Panc1 (cell line): ENCODE results near the gene NCAPH2. TPM values are rescaled to one million over a fixed set of nuclear protein-coding genes. Genes with fewer than 3 reads are reported as not detected.

ENCODE experiments used
- ATAC-seq: fragments of 200-7000 bp; cut with Tn5 transposase; 2 replicates; pipeline ENCODE4 v1.9.1; 2020; ENCODE audit warnings: mild to moderate bottlenecking, moderate library complexity
- BruUV-seq: library from RNA; stranded (reverse); fragments of 400-500 nt; replicated peaks from 2 replicates; lab custom pipeline; 2021; lab: Mats Ljungman, UMichigan
- CTCF ChIA-PET: fragments of 300-600 bp; sonication (Branson Sonifier 250); formaldehyde crosslinking; loops from one replicate; lab custom pipeline; 2022; ENCODE audit warnings: antibody characterized with exemption; lab: Charles Lee
- POLR2A ChIA-PET: fragments of 300-600 bp; sonication (Branson Sonifier 250); formaldehyde crosslinking; loops from one replicate; lab custom pipeline; 2022; ENCODE audit warnings: antibody characterized with exemption; lab: Charles Lee
- DNase-seq: peaks from one replicate; pipeline ENCODE4 v3.0.0-alpha.2; 2010; ENCODE audit warnings: low read depth, low spot score
- H3K27ac ChIP-seq: 2 replicates; pipeline ENCODE4 v1.5.1; 2011; ENCODE audit warnings: mild to moderate bottlenecking, low read length, inconsistent platforms
- H3K27me3 ChIP-seq: fragments of 200-500 bp; sonication (Bioruptor generic); 2 replicates; pipeline ENCODE4 v1.6.0; 2014; ENCODE audit warnings: low read length, inconsistent platforms; ENCODE audit not compliant: control insufficient read depth, insufficient read depth
- H3K36me3 ChIP-seq: fragments of 200-500 bp; sonication (Bioruptor generic); 2 replicates; pipeline ENCODE4 v1.5.1; 2014; ENCODE audit warnings: inconsistent platforms, mild to moderate bottlenecking, low read length, moderate library complexity; ENCODE audit not compliant: control insufficient read depth, insufficient read depth
- H3K4me1 ChIP-seq: 2 replicates; pipeline ENCODE4 v1.5.1; 2011; ENCODE audit warnings: inconsistent platforms, mild to moderate bottlenecking, low read length, moderate library complexity; ENCODE audit not compliant: control insufficient read depth, insufficient read depth
- H3K4me3 ChIP-seq, 2 experiments: 2 replicates each; pipeline ENCODE4 v1.5.1; 2011 to 2012; ENCODE audit warnings: low read depth in 2 of 2, low read length in 2 of 2, mild to moderate bottlenecking in 2 of 2, inconsistent platforms in 1 of 2, moderate library complexity in 1 of 2
- H3K9me3 ChIP-seq: fragments of 200-500 bp; sonication (Bioruptor generic); 2 replicates; pipeline ENCODE4 v1.5.1; 2014; ENCODE audit warnings: low read depth, mild to moderate bottlenecking, inconsistent platforms, low read length, moderate library complexity; ENCODE audit not compliant: control insufficient read depth, insufficient read depth
- CTCF ChIP-seq: fragments of 450-650 bp; IDR thresholded peaks from 2 replicates; pipeline ENCODE4 v1.5.1; 2017; ENCODE audit warnings: mild to moderate bottlenecking
- POLR2AphosphoS5 ChIP-seq: IDR thresholded peaks from 2 replicates; pipeline ENCODE4 v1.6.1; 2012; ENCODE audit warnings: mild to moderate bottlenecking, low read depth, low read length, moderate library complexity
- REST ChIP-seq, 2 experiments: IDR thresholded peaks; 2 replicates each; pipeline ENCODE4 v1.6.1; 2011 to 2012; ENCODE audit warnings: low read depth in 2 of 2, control low read depth in 1 of 2, low read length in 1 of 2, mild to moderate bottlenecking in 1 of 2, moderate library complexity in 1 of 2; ENCODE audit not compliant: insufficient read depth in 1 of 2
- SIN3A ChIP-seq: IDR thresholded peaks from 2 replicates; pipeline ENCODE4 v1.6.1; 2012; ENCODE audit warnings: low read depth, mild to moderate bottlenecking, low read length, moderate library complexity, borderline replicate concordance; ENCODE audit not compliant: insufficient read depth
- TCF7L2 ChIP-seq: IDR thresholded peaks from 2 replicates; pipeline ENCODE4 v1.6.1; 2011; ENCODE audit warnings: mild to moderate bottlenecking, low read depth, low read length, inconsistent platforms
- in situ Hi-C: cut with HindIII; loops from 2 replicates; pipeline ENCODE4 v1.10.0; 2016; ENCODE audit warnings: low sequenced_read_pairs, low pct_unique_long_range_greater_than_20kb
- intact Hi-C: fragments of 100-400 bp; cut with micrococcal nuclease; formaldehyde crosslinking; loops from one replicate; pipeline ENCODE4 v1.10.0; 2022; ENCODE audit not compliant: unreplicated experiment
- total RNA-seq: library from RNA; stranded (reverse); gene quantifications from one replicate; pipeline ENCODE4 v1.2.1, GENCODE V29; 2021; ENCODE audit not compliant: unreplicated experiment

NCAPH2 gene
- total RNA-seq, 1 experiment from 2014 or later: 55.6 TPM

GRCh38 chr22:50570861-50571260 lies 62.8 kb downstream of the NCAPH2 start:
- H3K4me1 ChIP-seq: no peaks in the 10 kb centered on the region
- ChIA-PET CTCF (no interaction called here), POLR2A (no interaction called here)
- H3K27me3 ChIP-seq: no peaks in the 10 kb centered on the region
- no peak overlapping the region for H3K4me3 ChIP-seq
- no peak for ATAC-seq
- intact Hi-C loops (no loop called here), in situ Hi-C loops (no loop called here)
- no peak overlapping the region for H3K27ac ChIP-seq
- no peaks in the 10 kb centered on the region for H3K36me3 ChIP-seq
- H3K9me3 ChIP-seq: no peaks in the 10 kb centered on the region
- no TSS peak for BruUV-seq
- no peak for TF ChIP-seq POLR2AphosphoS5
- DNase-seq: no peak

GRCh38 chr22:50571264-50572175 lies 63.5 kb downstream of the NCAPH2 start:
- H3K9me3 ChIP-seq: no peaks in the 10 kb centered on the region
- CTCF ChIA-PET: no interaction called here
- no peak overlapping the region for H3K27ac ChIP-seq
- in situ Hi-C loops (no loop called here), intact Hi-C loops (no loop called here)
- H3K27me3 ChIP-seq: no peaks in the 10 kb centered on the region
- no peak for TF ChIP-seq POLR2AphosphoS5
- no peak for TF ChIP-seq SIN3A
- no peak for TF ChIP-seq TCF7L2
- POLR2A ChIA-PET: no interaction called here
- no peaks in the 10 kb centered on the region for H3K36me3 ChIP-seq
- no peak for ATAC-seq
- no peaks in the 10 kb centered on the region for H3K4me1 ChIP-seq
- no TSS peak for BruUV-seq
- no peak overlapping the region for H3K4me3 ChIP-seq
- no peak for DNase-seq

- in situ Hi-C loops: no loop called here
- H3K27me3 ChIP-seq: no peaks in the 10 kb centered on the region
- H3K4me3 ChIP-seq: no peak overlapping the region
- no peaks in the 10 kb centered on the region for H3K36me3 ChIP-seq
- DNase-seq (no peak), ATAC-seq (no peak)
- no peaks in the 10 kb centered on the region for H3K4me1 ChIP-seq
- no peaks in the 10 kb centered on the region for H3K9me3 ChIP-seq
- POLR2A ChIA-PET: no interaction called here
- TF ChIP-seq TCF7L2: no peak
- TF ChIP-seq REST (IDR thresholded peaks at IDR 0.05; ENCODE audit: insufficient read depth in 1 of 2, low read depth in 2 of 2, low read length in 1 of 2): no peak
- no peak for TF ChIP-seq SIN3A
- TF ChIP-seq CTCF: no peak
- TF ChIP-seq POLR2AphosphoS5: no peak
- CTCF ChIA-PET: interaction anchor here (0.5 kb wide), 1 partner anchor 59 kb away, joined by 3 read pairs; no protein-coding TSS in a partner anchor
- no peak overlapping the region for H3K27ac ChIP-seq
- intact Hi-C loops: no loop called here
- BruUV-seq: no TSS peak
Measured at GRCh38 chr22:50572965-50573364, 64.9 kb downstream of the NCAPH2 start.
